ENCODE results near the gene PMM2. TPM values are rescaled to one million over a fixed set of nuclear protein-coding genes. Genes with fewer than 3 reads are reported as not detected.
"Not testable (repeated sequence)": the region's sequence is repeated elsewhere in the genome, so short reads cannot be mapped to it uniquely, and the experiment has no call there.

PMM2 gene
- total and polyA plus RNA-seq, 3 experiments from 2014 or later = 31.2 to 63.3 (median 58.9) TPM

GRCh38 chr16:8828541-8829165 lies 31.0 kb downstream of the PMM2 start:
- Mint-ChIP-seq H3K36me3 (peaks cover 5 to 56% (median 12%) of the 10 kb centered on the region in 3 donors), H3K4me1 (peaks cover 14 to 23% (median 17%) of the 10 kb centered on the region in 3 donors), H3K27me3 (no peaks in the 10 kb centered on the region), H3K4me3 (no peak overlapping the region), H3K9me3 (no peaks in the 10 kb centered on the region), H3K27ac (no peak overlapping the region)
- H3K27me3 ChIP-seq (ENCODE audit: insufficient read depth, low read length, poor library complexity, severe bottlenecking) = no peaks in the 10 kb centered on the region
- no peaks in the 10 kb centered on the region for H3K4me1 ChIP-seq (ENCODE audit: insufficient read depth, low read length)
- ChIA-PET CTCF (no interaction called here), POLR2A (no interaction called here)
- no peak overlapping the region for H3K4me3 ChIP-seq (ENCODE audit: low read length)
- no peak for DNase-seq
- no peak overlapping the region for H3K27ac ChIP-seq (ENCODE audit: low read depth, low read length)
- no peaks in the 10 kb centered on the region for H3K9me3 ChIP-seq (ENCODE audit: low read length)
- peaks cover 18% of the 10 kb centered on the region for H3K36me3 ChIP-seq (ENCODE audit: insufficient read depth, low read length)

- Histone ChIP-seq H3K4me1 (ENCODE audit: insufficient read depth, low read length) (no peaks in the 10 kb centered on the region), H3K9me3 (ENCODE audit: low read length) (no peaks in the 10 kb centered on the region), H3K27me3 (ENCODE audit: insufficient read depth, low read length, poor library complexity, severe bottlenecking) (no peaks in the 10 kb centered on the region), H3K27ac (ENCODE audit: low read depth, low read length) (no peak overlapping the region), H3K4me3 (ENCODE audit: low read length) (no peak overlapping the region), H3K36me3 (ENCODE audit: insufficient read depth, low read length) (peaks cover 18% of the 10 kb centered on the region)
- H3K27ac Mint-ChIP-seq = peak overlapping the region in 1 of 8 donors; percentile 38
- H3K4me3 Mint-ChIP-seq = no peak overlapping the region
- H3K9me3 Mint-ChIP-seq = no peaks in the 10 kb centered on the region
- no peak for DNase-seq
- CTCF ChIA-PET = interaction anchor here (1.0 kb wide), 1 partner anchor 22 kb away, joined by 3 read pairs; no protein-coding TSS in a partner anchor
- POLR2A ChIA-PET = no interaction called here
- H3K36me3 Mint-ChIP-seq = peaks cover 5 to 44% (median 8%) of the 10 kb centered on the region in 3 donors
- no peaks in the 10 kb centered on the region for H3K27me3 Mint-ChIP-seq
- peaks cover 19 to 28% (median 27%) of the 10 kb centered on the region in 3 donors for H3K4me1 Mint-ChIP-seq
These were observed 33.8 kb downstream of the PMM2 start for GRCh38 chr16:8831450-8831849.

GRCh38 chr16:8831871-8832716 lies 34.5 kb downstream of the PMM2 start:
- no peak overlapping the region for H3K4me3 ChIP-seq (ENCODE audit: low read length)
- Mint-ChIP-seq H3K4me3 (peak overlapping the region in 1 of 7 donors; percentile 82), H3K4me1 (peaks cover 19 to 28% (median 27%) of the 10 kb centered on the region in 3 donors), H3K9me3 (no peaks in the 10 kb centered on the region), H3K27me3 (no peaks in the 10 kb centered on the region), H3K36me3 (peaks cover 5 to 41% (median 8%) of the 10 kb centered on the region in 3 donors), H3K27ac (peak overlapping the region in 2 of 8 donors; percentile 58 to 74)
- POLR2A ChIA-PET = no interaction called here
- H3K9me3 ChIP-seq (ENCODE audit: low read length) = no peaks in the 10 kb centered on the region
- H3K27me3 ChIP-seq (ENCODE audit: insufficient read depth, low read length, poor library complexity, severe bottlenecking) = no peaks in the 10 kb centered on the region
- peaks cover 18% of the 10 kb centered on the region for H3K36me3 ChIP-seq (ENCODE audit: insufficient read depth, low read length)
- H3K27ac ChIP-seq (ENCODE audit: low read depth, low read length) = no peak overlapping the region
- no peaks in the 10 kb centered on the region for H3K4me1 ChIP-seq (ENCODE audit: insufficient read depth, low read length)
- CTCF ChIA-PET = no interaction called here
- DNase-seq = no peak

- POLR2A ChIA-PET = no interaction called here
- CTCF ChIA-PET = no interaction called here
- no peaks in the 10 kb centered on the region for H3K27me3 Mint-ChIP-seq
These were observed 35.1 kb downstream of the PMM2 start for GRCh38 chr16:8832717-8833105.

GRCh38 chr16:8836797-8837196 lies 39.2 kb downstream of the PMM2 start:
- H3K9me3 Mint-ChIP-seq; H3K27ac Mint-ChIP-seq; H3K4me3 ChIP-seq (ENCODE audit: low read length); POLR2A ChIA-PET; H3K27me3 ChIP-seq (ENCODE audit: insufficient read depth, low read length, poor library complexity, severe bottlenecking); H3K9me3 ChIP-seq (ENCODE audit: low read length); DNase-seq; H3K27me3 Mint-ChIP-seq; H3K4me3 Mint-ChIP-seq; H3K36me3 ChIP-seq (ENCODE audit: insufficient read depth, low read length); H3K4me1 ChIP-seq (ENCODE audit: insufficient read depth, low read length); H3K27ac ChIP-seq (ENCODE audit: low read depth, low read length); H3K36me3 Mint-ChIP-seq; CTCF ChIA-PET: not testable (repeated sequence)
- peaks cover 17 to 26% (median 18%) of the 10 kb centered on the region in 3 donors for H3K4me1 Mint-ChIP-seq

More at GRCh38 chr16:8832717-8833105, 35.1 kb downstream of the PMM2 start:
- H3K27ac Mint-ChIP-seq = peak overlapping the region in 4 of 8 donors; percentile 46 to 94 (median 69)
- no peak overlapping the region for H3K27ac ChIP-seq (ENCODE audit: low read depth, low read length)
- H3K4me3 Mint-ChIP-seq = peak overlapping the region in 1 of 7 donors; percentile 82
- H3K9me3 ChIP-seq (ENCODE audit: low read length) = no peaks in the 10 kb centered on the region
- no peaks in the 10 kb centered on the region for H3K9me3 Mint-ChIP-seq
- peaks cover 5 to 41% (median 8%) of the 10 kb centered on the region in 3 donors for H3K36me3 Mint-ChIP-seq
- H3K4me1 Mint-ChIP-seq = peaks cover 19 to 28% (median 27%) of the 10 kb centered on the region in 3 donors
- H3K4me3 ChIP-seq (ENCODE audit: low read length) = no peak overlapping the region
- no peaks in the 10 kb centered on the region for H3K27me3 ChIP-seq (ENCODE audit: insufficient read depth, low read length, poor library complexity, severe bottlenecking)
- peaks cover 18% of the 10 kb centered on the region for H3K36me3 ChIP-seq (ENCODE audit: insufficient read depth, low read length)
- DNase-seq = no peak
- no peaks in the 10 kb centered on the region for H3K4me1 ChIP-seq (ENCODE audit: insufficient read depth, low read length)

GRCh38 chr16:8837594-8837993 lies 40.0 kb downstream of the PMM2 start:
- H3K27me3 Mint-ChIP-seq; H3K9me3 Mint-ChIP-seq; DNase-seq; CTCF ChIA-PET; H3K4me3 Mint-ChIP-seq; H3K36me3 ChIP-seq (ENCODE audit: insufficient read depth, low read length); H3K4me3 ChIP-seq (ENCODE audit: low read length); H3K36me3 Mint-ChIP-seq; H3K4me1 ChIP-seq (ENCODE audit: insufficient read depth, low read length); H3K27ac Mint-ChIP-seq; POLR2A ChIA-PET; H3K27me3 ChIP-seq (ENCODE audit: insufficient read depth, low read length, poor library complexity, severe bottlenecking); H3K27ac ChIP-seq (ENCODE audit: low read depth, low read length); H3K9me3 ChIP-seq (ENCODE audit: low read length): not testable (repeated sequence)
- H3K4me1 Mint-ChIP-seq = peaks cover 11 to 26% (median 15%) of the 10 kb centered on the region in 3 donors

GRCh38 chr16:8842016-8842415 lies 44.4 kb downstream of the PMM2 start:
- H3K4me1 ChIP-seq (ENCODE audit: insufficient read depth, low read length); DNase-seq; H3K9me3 Mint-ChIP-seq; H3K9me3 ChIP-seq (ENCODE audit: low read length); CTCF ChIA-PET; H3K27me3 ChIP-seq (ENCODE audit: insufficient read depth, low read length, poor library complexity, severe bottlenecking); H3K36me3 Mint-ChIP-seq; H3K27ac ChIP-seq (ENCODE audit: low read depth, low read length); H3K4me3 Mint-ChIP-seq; H3K4me3 ChIP-seq (ENCODE audit: low read length); H3K27me3 Mint-ChIP-seq; H3K36me3 ChIP-seq (ENCODE audit: insufficient read depth, low read length); POLR2A ChIA-PET: not testable (repeated sequence)
- peak overlapping the region in 6 of 8 donors; percentile 8 to 80 (median 40) for H3K27ac Mint-ChIP-seq
- peaks cover 0 to 13% (median 6%) of the 10 kb centered on the region in 3 donors for H3K4me1 Mint-ChIP-seq

- H3K27me3 Mint-ChIP-seq; H3K27me3 ChIP-seq (ENCODE audit: insufficient read depth, low read length, poor library complexity, severe bottlenecking); H3K4me3 ChIP-seq (ENCODE audit: low read length); H3K27ac ChIP-seq (ENCODE audit: low read depth, low read length); DNase-seq; CTCF ChIA-PET; H3K9me3 Mint-ChIP-seq; POLR2A ChIA-PET; H3K4me3 Mint-ChIP-seq; H3K36me3 ChIP-seq (ENCODE audit: insufficient read depth, low read length); H3K9me3 ChIP-seq (ENCODE audit: low read length); H3K4me1 ChIP-seq (ENCODE audit: insufficient read depth, low read length): not testable (repeated sequence)
- H3K36me3 Mint-ChIP-seq = peaks cover 0 to 19% (median 0%) of the 10 kb centered on the region in 3 donors
- H3K4me1 Mint-ChIP-seq = peaks cover 0 to 13% (median 6%) of the 10 kb centered on the region in 3 donors
- peak overlapping the region in 3 of 8 donors; percentile 11 to 86 (median 30) for H3K27ac Mint-ChIP-seq
These were observed 45.7 kb downstream of the PMM2 start for GRCh38 chr16:8843296-8843695.
